Activated B cell treated with CpG ODN at 0.5 μM for 24 hours (primary cell): ENCODE measurements around the gene MCAM. TPM values are rescaled to one million over a fixed set of nuclear protein-coding genes. Genes with fewer than 3 reads are reported as not detected.

Experiments
- ATAC-seq: fragments of 200-7000 bp; cut with Tn5 transposase; one replicate; pipeline ENCODE4 v1.10.0; 2021; ENCODE audit warnings: low read depth, mild to moderate bottlenecking, moderate library complexity
- CTCF ChIA-PET: fragments of 350-600 bp; sonication (Branson Sonifier 250); formaldehyde crosslinking; loops from one replicate; lab custom pipeline; 2021; ENCODE audit warnings: antibody characterized with exemption; lab: Charles Lee
- POLR2A ChIA-PET: fragments of 350-600 bp; sonication (Branson Sonifier 250); formaldehyde crosslinking; loops from one replicate; lab custom pipeline; 2021; ENCODE audit warnings: antibody characterized with exemption; lab: Charles Lee
- DNase-seq: peaks from one replicate; pipeline ENCODE4 v3.0.0; 2022
- H3K27ac Mint-ChIP-seq: one replicate; pipeline ENCODE4 v1.8.0; 2020; ENCODE audit warnings: mixed read lengths
- H3K27me3 Mint-ChIP-seq: one replicate; pipeline ENCODE4 v1.8.0; 2021; ENCODE audit warnings: mixed read lengths
- H3K36me3 Mint-ChIP-seq: one replicate; pipeline ENCODE4 v1.8.0; 2021; ENCODE audit warnings: low read depth, mixed read lengths
- H3K4me1 Mint-ChIP-seq: one replicate; pipeline ENCODE4 v1.8.0; 2021; ENCODE audit warnings: mixed read lengths
- H3K4me3 Mint-ChIP-seq: one replicate; pipeline ENCODE4 v1.8.0; 2020; ENCODE audit warnings: mild to moderate bottlenecking, mixed read lengths
- H3K9me3 Mint-ChIP-seq: one replicate; pipeline ENCODE4 v1.8.0; 2020; ENCODE audit warnings: mixed read lengths
- intact Hi-C: fragments of 100-400 bp; cut with micrococcal nuclease; formaldehyde crosslinking; loops from one replicate; pipeline ENCODE4 v1.15.1; 2024
- total RNA-seq: library from RNA; stranded (reverse); gene quantifications from 2 replicates; pipeline ENCODE4 v1.2.3, GENCODE V29; 2022
- TF ChIP-seq, protein P1 (sequence below): fragments of 200-600 bp; IDR thresholded peaks from one replicate; pipeline ENCODE4 v1.8.0; 2022; ENCODE audit warnings: antibody characterized with exemption, mild to moderate bottlenecking

MCAM gene
- total RNA-seq, 1 donor from 2014 or later = 0.20 TPM

DNA sequence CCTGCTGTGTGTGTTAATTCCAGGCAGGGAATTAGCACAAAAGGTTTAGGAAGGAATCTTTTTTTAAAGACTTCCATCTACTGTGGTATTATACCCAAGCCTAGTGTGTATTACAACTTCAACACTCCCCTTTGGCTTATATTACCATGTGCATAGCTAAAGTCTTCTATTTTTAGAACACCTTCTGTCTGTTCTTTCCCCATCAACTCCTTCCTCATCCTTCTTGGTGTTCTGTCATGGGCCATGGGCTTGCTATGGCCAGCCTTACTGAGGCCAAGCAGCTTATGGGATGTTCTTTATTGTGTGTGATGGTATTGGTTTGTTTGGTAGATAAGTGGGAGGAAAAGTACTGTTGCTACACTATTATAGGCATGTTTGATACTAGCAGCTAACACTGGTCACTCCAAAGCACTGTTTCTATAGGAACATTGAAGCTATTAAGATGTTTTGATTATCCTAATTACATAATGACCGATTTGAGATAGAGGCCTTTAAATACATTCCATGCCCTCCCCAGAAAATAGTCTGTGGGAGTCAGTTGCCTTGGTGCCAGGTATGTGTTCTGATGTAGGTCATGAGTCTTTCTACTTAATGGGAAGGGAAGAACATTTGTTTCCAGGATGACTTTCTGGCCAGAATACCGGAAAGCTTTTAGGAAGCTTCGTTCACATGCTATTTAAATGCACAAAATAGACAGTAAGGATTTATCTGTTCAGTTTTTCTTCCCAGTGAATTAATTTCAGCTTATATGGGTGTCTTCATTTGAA, 16.5 kb downstream of the MCAM start:
- no peaks in the 10 kb centered on the region for H3K27me3 Mint-ChIP-seq
- H3K9me3 Mint-ChIP-seq = no peaks in the 10 kb centered on the region
- no peak for DNase-seq
- ChIA-PET POLR2A (no interaction called here), CTCF (no interaction called here)
- H3K36me3 Mint-ChIP-seq = peaks cover 89% of the 10 kb centered on the region
- no peaks in the 10 kb centered on the region for H3K4me1 Mint-ChIP-seq
- ATAC-seq = no peak
- no peak overlapping the region for H3K4me3 Mint-ChIP-seq
- no peak overlapping the region for H3K27ac Mint-ChIP-seq
- TF ChIP-seq, protein P1, sequence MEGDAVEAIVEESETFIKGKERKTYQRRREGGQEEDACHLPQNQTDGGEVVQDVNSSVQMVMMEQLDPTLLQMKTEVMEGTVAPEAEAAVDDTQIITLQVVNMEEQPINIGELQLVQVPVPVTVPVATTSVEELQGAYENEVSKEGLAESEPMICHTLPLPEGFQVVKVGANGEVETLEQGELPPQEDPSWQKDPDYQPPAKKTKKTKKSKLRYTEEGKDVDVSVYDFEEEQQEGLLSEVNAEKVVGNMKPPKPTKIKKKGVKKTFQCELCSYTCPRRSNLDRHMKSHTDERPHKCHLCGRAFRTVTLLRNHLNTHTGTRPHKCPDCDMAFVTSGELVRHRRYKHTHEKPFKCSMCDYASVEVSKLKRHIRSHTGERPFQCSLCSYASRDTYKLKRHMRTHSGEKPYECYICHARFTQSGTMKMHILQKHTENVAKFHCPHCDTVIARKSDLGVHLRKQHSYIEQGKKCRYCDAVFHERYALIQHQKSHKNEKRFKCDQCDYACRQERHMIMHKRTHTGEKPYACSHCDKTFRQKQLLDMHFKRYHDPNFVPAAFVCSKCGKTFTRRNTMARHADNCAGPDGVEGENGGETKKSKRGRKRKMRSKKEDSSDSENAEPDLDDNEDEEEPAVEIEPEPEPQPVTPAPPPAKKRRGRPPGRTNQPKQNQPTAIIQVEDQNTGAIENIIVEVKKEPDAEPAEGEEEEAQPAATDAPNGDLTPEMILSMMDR = no peak
- intact Hi-C loops = no loop called here

DNA sequence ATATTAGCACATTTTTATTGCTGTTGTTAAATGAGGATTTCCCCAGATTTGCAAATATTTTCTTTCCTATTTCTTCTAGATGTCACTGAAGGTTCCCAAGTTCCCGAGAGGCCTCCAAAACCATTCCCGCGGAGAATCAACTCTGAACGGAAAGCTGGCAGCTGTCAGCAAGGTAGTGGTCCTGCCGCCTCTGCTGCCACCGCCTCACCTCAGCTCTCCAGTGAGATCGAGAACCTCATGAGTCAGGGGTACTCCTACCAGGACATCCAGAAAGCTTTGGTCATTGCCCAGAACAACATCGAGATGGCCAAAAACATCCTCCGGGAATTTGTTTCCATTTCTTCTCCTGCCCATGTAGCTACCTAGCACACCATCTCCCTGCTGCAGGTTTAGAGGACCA, 17.5 kb downstream of the MCAM start:
- ChIA-PET CTCF (no interaction called here), POLR2A (no interaction called here)
- Mint-ChIP-seq H3K27ac (no peak overlapping the region), H3K9me3 (no peaks in the 10 kb centered on the region), H3K27me3 (no peaks in the 10 kb centered on the region), H3K36me3 (peaks cover 89% of the 10 kb centered on the region), H3K4me1 (no peaks in the 10 kb centered on the region), H3K4me3 (no peak overlapping the region)
- intact Hi-C loops = no loop called here
- DNase-seq = no peak
- TF ChIP-seq, protein P1 = no peak
- no peak for ATAC-seq

DNA sequence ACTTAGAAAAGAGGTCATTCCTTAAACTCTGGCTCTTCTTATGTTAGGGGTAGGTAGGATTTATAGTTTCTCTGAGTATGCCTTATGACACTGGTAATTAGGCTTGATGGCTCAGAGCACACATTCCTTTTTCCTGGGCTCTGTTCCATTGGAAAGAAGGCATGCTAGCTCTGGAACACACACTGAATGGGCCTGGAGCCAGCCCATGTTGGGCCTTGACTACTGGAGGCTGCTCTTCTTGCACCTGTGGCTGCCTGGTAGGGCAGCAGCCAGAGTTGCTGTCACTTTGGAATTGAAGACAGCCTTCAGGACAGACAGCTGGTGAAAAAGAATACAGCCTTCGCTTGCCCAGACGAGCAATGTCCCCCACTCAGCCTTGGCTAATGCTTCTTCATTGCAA, 18.2 kb downstream of the MCAM start:
- ATAC-seq = no peak
- intact Hi-C loops = no loop called here
- no peaks in the 10 kb centered on the region for H3K4me1 Mint-ChIP-seq
- DNase-seq = no peak
- H3K4me3 Mint-ChIP-seq = no peak overlapping the region
- H3K36me3 Mint-ChIP-seq = peaks cover 83% of the 10 kb centered on the region
- TF ChIP-seq, protein P1 = no peak
- CTCF ChIA-PET = no interaction called here
- H3K9me3 Mint-ChIP-seq = no peaks in the 10 kb centered on the region
- POLR2A ChIA-PET = no interaction called here
- H3K27me3 Mint-ChIP-seq = no peaks in the 10 kb centered on the region
- H3K27ac Mint-ChIP-seq = no peak overlapping the region

DNA sequence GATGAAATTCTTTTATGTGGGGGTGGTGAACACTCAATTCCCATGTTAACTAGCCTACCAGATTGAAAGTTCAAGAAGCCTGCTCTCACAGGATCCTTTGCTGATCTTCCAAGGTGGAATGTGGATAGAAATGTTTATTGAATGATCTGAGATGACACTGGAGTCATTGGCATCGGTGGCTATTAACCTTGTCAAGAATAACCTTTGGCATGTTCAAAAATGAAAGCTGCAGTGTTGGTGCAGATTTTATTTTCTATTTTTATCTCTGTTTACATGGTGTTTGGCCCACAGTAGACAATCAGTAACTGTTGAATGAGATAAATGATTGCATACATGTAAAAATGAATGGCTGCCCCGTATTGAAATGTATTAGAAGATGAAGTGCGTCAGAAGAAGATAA, 19.0 kb downstream of the MCAM start:
- DNase-seq = no peak
- ATAC-seq = no peak
- Mint-ChIP-seq H3K9me3 (no peaks in the 10 kb centered on the region), H3K36me3 (peaks cover 79% of the 10 kb centered on the region), H3K27ac (no peak overlapping the region), H3K4me1 (no peaks in the 10 kb centered on the region), H3K4me3 (no peak overlapping the region), H3K27me3 (no peaks in the 10 kb centered on the region)
- intact Hi-C loops = no loop called here
- CTCF ChIA-PET = interaction anchor here (0.8 to 1.2 kb wide), 2 partner anchors 14 to 132 kb away, joined by 3 to 6 read pairs; no protein-coding TSS in a partner anchor
- TF ChIP-seq, protein P1 = no peak
- POLR2A ChIA-PET = no interaction called here

DNA sequence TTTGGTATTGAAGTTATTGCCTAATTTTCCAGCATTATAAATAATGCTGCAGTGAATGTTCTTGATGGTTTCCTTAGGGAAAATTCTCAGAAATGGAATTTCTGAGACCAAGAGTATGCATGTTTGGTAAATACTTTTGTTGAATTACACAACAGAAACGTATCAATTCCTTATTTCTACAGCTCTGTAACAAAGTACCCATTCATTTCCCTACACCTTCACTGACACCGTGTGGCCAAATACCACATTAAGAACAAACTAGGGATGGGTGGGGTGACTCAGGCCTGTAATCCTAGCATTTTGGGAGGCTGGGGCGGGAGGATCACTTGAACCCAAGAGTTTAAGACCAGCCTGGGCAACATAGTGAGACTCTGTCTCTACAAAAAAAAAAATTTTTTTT, 21.8 kb downstream of the MCAM start:
- H3K4me1 Mint-ChIP-seq = no peaks in the 10 kb centered on the region
- intact Hi-C loops = no loop called here
- DNase-seq (no peak), ATAC-seq (no peak)
- CTCF ChIA-PET = no interaction called here
- no peak overlapping the region for H3K4me3 Mint-ChIP-seq
- H3K9me3 Mint-ChIP-seq = peaks cover 4% of the 10 kb centered on the region
- POLR2A ChIA-PET = no interaction called here
- no peaks in the 10 kb centered on the region for H3K27me3 Mint-ChIP-seq
- H3K27ac Mint-ChIP-seq = no peak overlapping the region
- TF ChIP-seq, protein P1 = no peak
- peaks cover 69% of the 10 kb centered on the region for H3K36me3 Mint-ChIP-seq
